GM12873 (cell line): ENCODE results near the gene OXSR1.

Experiments
- TF ChIP-seq, protein P1 (sequence below): IDR thresholded peaks from 2 replicates; pipeline ENCODE4 v1.5.1; 2012; ENCODE audit warnings: low read depth, mild to moderate bottlenecking, moderate library complexity, low read length, control low read depth; ENCODE audit not compliant: insufficient read depth; ENCODE audit errors: missing control alignments

Gene OXSR1

DNA sequence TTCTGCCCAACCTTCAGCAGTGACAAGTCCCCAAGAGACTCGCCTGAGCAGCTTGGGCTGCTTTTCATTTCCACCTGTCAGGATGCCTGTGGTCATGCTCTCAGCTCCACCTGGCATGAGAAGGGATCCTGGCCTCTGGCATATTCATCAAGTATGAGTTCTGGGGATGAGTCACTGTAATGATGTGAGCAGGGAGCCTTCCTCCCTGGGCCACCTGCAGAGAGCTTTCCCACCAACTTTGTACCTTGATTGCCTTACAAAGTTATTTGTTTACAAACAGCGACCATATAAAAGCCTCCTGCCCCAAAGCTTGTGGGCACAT is 23.4 kb upstream of the OXSR1 start:
- TF ChIP-seq, protein P1, sequence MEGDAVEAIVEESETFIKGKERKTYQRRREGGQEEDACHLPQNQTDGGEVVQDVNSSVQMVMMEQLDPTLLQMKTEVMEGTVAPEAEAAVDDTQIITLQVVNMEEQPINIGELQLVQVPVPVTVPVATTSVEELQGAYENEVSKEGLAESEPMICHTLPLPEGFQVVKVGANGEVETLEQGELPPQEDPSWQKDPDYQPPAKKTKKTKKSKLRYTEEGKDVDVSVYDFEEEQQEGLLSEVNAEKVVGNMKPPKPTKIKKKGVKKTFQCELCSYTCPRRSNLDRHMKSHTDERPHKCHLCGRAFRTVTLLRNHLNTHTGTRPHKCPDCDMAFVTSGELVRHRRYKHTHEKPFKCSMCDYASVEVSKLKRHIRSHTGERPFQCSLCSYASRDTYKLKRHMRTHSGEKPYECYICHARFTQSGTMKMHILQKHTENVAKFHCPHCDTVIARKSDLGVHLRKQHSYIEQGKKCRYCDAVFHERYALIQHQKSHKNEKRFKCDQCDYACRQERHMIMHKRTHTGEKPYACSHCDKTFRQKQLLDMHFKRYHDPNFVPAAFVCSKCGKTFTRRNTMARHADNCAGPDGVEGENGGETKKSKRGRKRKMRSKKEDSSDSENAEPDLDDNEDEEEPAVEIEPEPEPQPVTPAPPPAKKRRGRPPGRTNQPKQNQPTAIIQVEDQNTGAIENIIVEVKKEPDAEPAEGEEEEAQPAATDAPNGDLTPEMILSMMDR: no peak

DNA sequence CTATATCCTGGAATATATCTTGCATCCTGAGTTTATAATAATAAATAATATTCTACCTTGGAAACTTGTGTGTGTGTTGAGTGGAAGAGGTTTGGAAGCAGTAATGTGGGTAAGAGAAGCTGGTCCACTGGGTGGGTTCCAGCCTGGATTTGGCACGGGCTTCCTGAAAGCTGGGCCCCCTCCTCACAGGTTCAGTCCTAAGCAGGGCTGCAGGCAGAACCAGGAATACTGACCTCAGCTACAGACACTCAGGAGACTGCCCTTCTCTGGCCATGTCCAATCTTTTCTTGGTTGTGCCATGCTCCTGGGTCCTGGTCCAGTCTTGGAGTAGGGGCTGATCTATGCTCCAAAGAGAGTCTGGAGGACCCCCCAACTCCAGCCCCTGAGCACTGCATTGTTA is 22.4 kb upstream of the OXSR1 start:
- TF ChIP-seq, protein P1: no peak

GRCh38 chr3:38143511-38143910 is 21.8 kb upstream of the OXSR1 start:
- TF ChIP-seq, protein P1: no peak

- TF ChIP-seq, protein P1: no peak
Observed at GRCh38 chr3:38146504-38146903, 18.8 kb upstream of the OXSR1 start.

DNA sequence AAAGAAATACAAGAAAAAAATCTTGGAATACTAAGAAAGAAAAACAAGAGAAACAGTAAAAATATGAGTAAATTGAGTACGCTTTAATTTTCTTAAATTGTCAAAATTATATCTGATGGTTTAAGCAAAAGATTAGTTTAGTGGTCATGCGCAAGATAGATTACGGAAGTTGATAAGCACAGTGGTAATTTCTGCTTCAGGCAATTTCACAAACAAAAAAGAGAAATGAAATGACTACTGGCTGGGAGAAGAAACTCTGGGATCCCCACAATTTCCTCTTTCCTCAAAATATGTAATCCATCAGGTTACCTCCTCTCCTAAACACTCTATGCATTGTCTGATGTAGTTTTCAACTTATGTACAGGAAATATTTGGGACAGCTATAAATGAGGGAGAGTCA is 17.9 kb upstream of the OXSR1 start:
- TF ChIP-seq, protein P1: no peak

DNA sequence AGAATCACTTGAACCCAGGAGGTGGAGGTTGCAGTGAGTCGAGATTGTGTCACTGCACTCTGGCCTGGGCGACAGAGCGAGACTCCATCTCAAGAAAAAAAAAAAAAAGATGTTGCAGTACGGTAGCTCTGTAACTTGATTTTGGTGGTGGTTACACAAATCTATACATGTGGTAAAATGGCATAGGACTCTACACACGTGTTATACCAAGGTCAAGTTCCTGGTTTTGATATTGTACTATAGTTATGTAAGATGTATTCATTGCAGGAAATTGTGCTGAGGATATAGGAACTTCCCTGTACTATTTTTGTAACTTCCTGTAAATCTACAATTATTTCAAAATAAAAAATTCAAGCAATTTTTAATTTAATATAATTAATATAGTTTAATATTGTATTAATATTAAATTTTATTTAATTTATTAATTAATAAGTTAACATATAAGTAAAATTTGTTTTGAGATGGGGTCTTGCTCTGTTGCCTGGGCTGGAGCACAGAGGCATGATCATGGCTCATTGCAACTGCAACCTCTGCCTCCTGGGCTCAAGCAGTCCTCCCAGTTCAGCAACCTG is 16.9 kb upstream of the OXSR1 start:
- TF ChIP-seq, protein P1: no peak

DNA sequence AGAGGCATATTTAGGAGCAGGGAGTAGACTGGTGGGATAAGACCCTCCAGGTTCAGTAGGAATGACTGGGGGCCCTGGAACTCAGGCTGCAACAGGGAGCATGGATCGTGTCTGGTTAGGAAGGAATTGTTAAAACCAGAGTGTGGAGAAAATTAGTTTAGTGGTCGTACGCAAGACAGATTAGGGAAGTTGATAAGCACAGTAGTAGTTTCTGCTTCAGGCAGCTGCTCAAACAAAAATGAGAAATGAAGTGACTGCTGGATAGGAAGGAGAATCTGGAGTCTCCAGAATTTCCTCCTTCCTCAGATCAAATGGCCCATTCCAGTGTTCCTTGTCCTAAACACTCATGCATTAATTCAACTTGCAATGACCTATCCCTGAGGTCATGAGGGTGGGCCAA is 15.6 kb upstream of the OXSR1 start:
- TF ChIP-seq, protein P1: no peak
